K562 (cell line): ENCODE measurements around the gene CD300LG.

Source experiments
- CTCF ChIP-seq, 3 experiments: IDR thresholded peaks in 2 of 3; conservative IDR thresholded peaks in 1 of 3; 2 replicates each; pipeline ENCODE4 v1.5.1; 2011 to 2012; ENCODE audit warnings: low read length in 3 of 3, mild to moderate bottlenecking in 3 of 3, control low read depth in 2 of 3, improper control_type of control experiment in 1 of 3, inconsistent platforms in 1 of 3, low read depth in 1 of 3, mixed read lengths in 1 of 3, moderate library complexity in 1 of 3; ENCODE audit not compliant: insufficient read depth in 2 of 3
- POLR2AphosphoS5 ChIP-seq: IDR thresholded peaks from 2 replicates; pipeline ENCODE4 v1.6.1; 2011; ENCODE audit warnings: mild to moderate bottlenecking, low read depth, low read length, moderate library complexity; ENCODE audit not compliant: control insufficient read depth, insufficient read depth
- PRDM10 ChIP-seq: fragments of 450-650 bp; IDR thresholded peaks from 2 replicates; pipeline ENCODE4 v1.6.1; 2018; ENCODE audit not compliant: partially characterized antibody
- RFX5 ChIP-seq: IDR thresholded peaks from 2 replicates; pipeline ENCODE4 v1.6.1; 2011; ENCODE audit warnings: low read depth, mild to moderate bottlenecking, improper control_type of control experiment, low read length
- SIX5 ChIP-seq, 2 experiments: IDR thresholded peaks; 2 replicates each; pipeline ENCODE4 v1.6.1; 2011; ENCODE audit warnings: low read length in 2 of 2, borderline replicate concordance in 1 of 2, low read depth in 1 of 2, mild to moderate bottlenecking in 1 of 2, moderate library complexity in 1 of 2; ENCODE audit not compliant: insufficient read depth in 1 of 2
- SMAD1 ChIP-seq: fragments of 150-350 bp; IDR thresholded peaks from 2 replicates; pipeline ENCODE4 v1.6.1; 2014; ENCODE audit warnings: low read length, low read depth; ENCODE audit not compliant: partially characterized antibody
- ZNF274 ChIP-seq: IDR thresholded peaks from 2 replicates; pipeline ENCODE4 v1.6.1; 2011; ENCODE audit warnings: low read depth, mild to moderate bottlenecking, low read length, moderate library complexity, borderline replicate concordance

- no peak for TF ChIP-seq RFX5
- no peak for TF ChIP-seq SMAD1
- no peak for TF ChIP-seq PRDM10
- no peak for TF ChIP-seq POLR2AphosphoS5
- no peak for TF ChIP-seq CTCF (IDR thresholded peaks at IDR 0.05 in 2 of 3, conservative IDR thresholded peaks at IDR 0.05 in 1 of 3; ENCODE audit: insufficient read depth in 2 of 3, low read depth in 1 of 3, low read length in 3 of 3)
- no peak for TF ChIP-seq ZNF274
- TF ChIP-seq SIX5 (IDR thresholded peaks at IDR 0.05; ENCODE audit: borderline replicate concordance in 1 of 2, insufficient read depth in 1 of 2, low read depth in 1 of 2, low read length in 2 of 2) = no peak
These were observed 4.0 kb upstream of the CD300LG start for GRCh38 chr17:43842975-43843325.
